HEK293 (cell line): ENCODE data around the gene AKAP1.

Source experiments
- CTCF ChIA-PET: fragments of 350-600 bp; formaldehyde crosslinking; extraction: SDS; loops from one replicate; lab custom pipeline; 2021; ENCODE audit warnings: antibody characterized with exemption; lab: Yijun Ruan, JAX
- POLR2A ChIA-PET: fragments of 300-600 bp; formaldehyde crosslinking; extraction: SDS; loops from one replicate; lab custom pipeline; 2020; ENCODE audit warnings: antibody characterized with exemption, inconsistent platforms; lab: Yijun Ruan, JAX
- H3K27ac ChIP-seq: fragments of 200-500 bp; sonication (Bioruptor generic); 2 replicates; pipeline ENCODE4 v1.5.1; 2014; ENCODE audit warnings: low read depth, low read length, control low read depth, inconsistent platforms; ENCODE audit errors: extremely low read depth
- H3K36me3 ChIP-seq, 2 experiments: fragments of 200-500 bp in 1 of 2; sonication (Bioruptor generic) in 1 of 2; 1 replicate in 1 of 2; 2 replicates in 1 of 2; pipeline ENCODE4 v1.5.1; 2014 to 2017; ENCODE audit warnings: inconsistent platforms in 2 of 2, low read length in 2 of 2; ENCODE audit not compliant: control insufficient read depth in 2 of 2, insufficient read depth in 1 of 2
- H3K4me1 ChIP-seq: fragments of 200-500 bp; sonication (Bioruptor generic); 2 replicates; pipeline ENCODE4 v1.5.1; 2014; ENCODE audit warnings: mild to moderate bottlenecking, low read length, inconsistent platforms; ENCODE audit not compliant: control insufficient read depth, insufficient read depth
- H3K4me3 ChIP-seq: 2 replicates; pipeline ENCODE4 v1.5.1; 2011; ENCODE audit warnings: low read depth, mild to moderate bottlenecking, control low read depth, low read length, moderate library complexity
- H3K9me3 ChIP-seq: fragments of 200-500 bp; sonication (Bioruptor generic); 2 replicates; pipeline ENCODE4 v1.5.1; 2014; ENCODE audit warnings: low read depth, low read length, inconsistent platforms; ENCODE audit not compliant: control insufficient read depth, insufficient read depth
- ELK4 ChIP-seq: IDR thresholded peaks from 2 replicates; pipeline ENCODE4 v1.6.1; 2011; ENCODE audit warnings: mild to moderate bottlenecking, low read depth, low read length, borderline replicate concordance
- FEZF1 ChIP-seq: fragments of 450-650 bp; formaldehyde crosslinking; IDR thresholded peaks from 2 replicates; pipeline ENCODE4 v1.5.1; 2016; ENCODE audit warnings: missing biosample characterization, missing genetic modification characterization
- KLF8 ChIP-seq: fragments of 450-650 bp; formaldehyde crosslinking; IDR thresholded peaks from 2 replicates; pipeline ENCODE4 v1.5.1; 2016; ENCODE audit warnings: missing biosample characterization, missing genetic modification characterization
- PRDM6 ChIP-seq: fragments of 450-650 bp; formaldehyde crosslinking; IDR thresholded peaks from 2 replicates; pipeline ENCODE4 v1.5.1; 2017; ENCODE audit warnings: missing biosample characterization, missing genetic modification characterization
- SETDB1 ChIP-seq: IDR thresholded peaks from one replicate; pipeline ENCODE4 v1.6.1; 2017; ENCODE audit warnings: mild to moderate bottlenecking, low read length, moderate library complexity, mixed read lengths; ENCODE audit not compliant: insufficient read length
- ZNF114 ChIP-seq: fragments of 450-650 bp; formaldehyde crosslinking; IDR thresholded peaks from 2 replicates; pipeline ENCODE4 v1.5.0; 2017; ENCODE audit warnings: missing biosample characterization, missing genetic modification characterization
- ZNF175 ChIP-seq: fragments of 450-650 bp; formaldehyde crosslinking; IDR thresholded peaks from 2 replicates; pipeline ENCODE4 v1.5.1; 2016; ENCODE audit warnings: missing biosample characterization, missing genetic modification characterization
- ZNF18 ChIP-seq: fragments of 450-650 bp; formaldehyde crosslinking; IDR thresholded peaks from 2 replicates; pipeline ENCODE4 v1.5.1; 2016; ENCODE audit warnings: missing biosample characterization, missing genetic modification characterization
- ZNF26 ChIP-seq: fragments of 450-650 bp; formaldehyde crosslinking; IDR thresholded peaks from 2 replicates; pipeline ENCODE4 v1.5.1; 2016; ENCODE audit warnings: missing biosample characterization, missing genetic modification characterization
- ZNF354C ChIP-seq: fragments of 450-650 bp; formaldehyde crosslinking; IDR thresholded peaks from 2 replicates; pipeline ENCODE4 v1.5.1; 2016; ENCODE audit warnings: missing biosample characterization, missing genetic modification characterization, low read depth, borderline replicate concordance
- ZNF391 ChIP-seq: fragments of 450-650 bp; formaldehyde crosslinking; IDR thresholded peaks from 2 replicates; pipeline ENCODE4 v1.5.1; 2016; ENCODE audit warnings: low read depth, missing biosample characterization, missing genetic modification characterization, borderline replicate concordance
- ZNF394 ChIP-seq: fragments of 450-650 bp; formaldehyde crosslinking; IDR thresholded peaks from 2 replicates; pipeline ENCODE4 v1.5.1; 2016; ENCODE audit warnings: missing biosample characterization, missing genetic modification characterization, mild to moderate bottlenecking, moderate library complexity, borderline replicate concordance
- ZNF423 ChIP-seq: fragments of 450-650 bp; formaldehyde crosslinking; IDR thresholded peaks from 2 replicates; pipeline ENCODE4 v1.5.1; 2016; ENCODE audit warnings: missing biosample characterization, missing genetic modification characterization
- ZNF449 ChIP-seq: fragments of 450-650 bp; formaldehyde crosslinking; IDR thresholded peaks from 2 replicates; pipeline ENCODE4 v1.5.1; 2017; ENCODE audit warnings: missing biosample characterization, mild to moderate bottlenecking, missing genetic modification characterization, moderate library complexity
- ZNF521 ChIP-seq: fragments of 450-650 bp; formaldehyde crosslinking; IDR thresholded peaks from 2 replicates; pipeline ENCODE4 v1.5.1; 2017; ENCODE audit warnings: missing biosample characterization, mild to moderate bottlenecking, missing genetic modification characterization
- ZNF571 ChIP-seq: fragments of 450-650 bp; formaldehyde crosslinking; IDR thresholded peaks from 2 replicates; pipeline ENCODE4 v1.5.0; 2017; ENCODE audit warnings: missing biosample characterization, missing genetic modification characterization
- ZNF600 ChIP-seq: fragments of 450-650 bp; formaldehyde crosslinking; IDR thresholded peaks from 2 replicates; pipeline ENCODE4 v1.5.1; 2016; ENCODE audit warnings: missing biosample characterization, missing genetic modification characterization
- ZNF623 ChIP-seq: fragments of 450-650 bp; formaldehyde crosslinking; IDR thresholded peaks from 2 replicates; pipeline ENCODE4 v1.5.1; 2016; ENCODE audit warnings: missing biosample characterization, missing genetic modification characterization
- ZNF664 ChIP-seq: fragments of 450-650 bp; formaldehyde crosslinking; IDR thresholded peaks from 2 replicates; pipeline ENCODE4 v1.5.1; 2016; ENCODE audit warnings: missing biosample characterization, missing genetic modification characterization
- ZNF768 ChIP-seq: fragments of 450-650 bp; formaldehyde crosslinking; IDR thresholded peaks from 2 replicates; pipeline ENCODE4 v1.5.1; 2018; ENCODE audit warnings: missing biosample characterization, mild to moderate bottlenecking, missing genetic modification characterization

The AKAP1 gene

DNA sequence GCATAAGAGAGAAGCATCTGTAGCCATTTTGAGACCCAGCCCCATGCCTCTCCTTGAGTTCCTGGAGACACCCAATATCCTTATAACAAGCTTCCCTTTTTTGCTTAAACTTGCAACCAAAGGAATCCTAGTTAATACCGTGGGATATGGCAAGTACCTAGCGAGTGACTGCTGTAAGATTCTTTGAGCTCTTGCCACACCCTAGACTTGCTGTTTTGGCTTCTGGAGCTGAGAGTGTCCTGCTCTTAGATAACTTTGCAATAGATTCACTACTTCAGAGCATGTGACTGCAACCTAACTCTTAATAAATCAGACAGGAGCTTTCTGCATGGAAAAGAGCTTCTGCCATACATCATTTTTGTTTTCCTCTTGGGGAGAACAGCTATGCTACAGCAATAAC, 58.3 kb downstream of the AKAP1 start (continued):
- TF ChIP-seq PRDM6: no peak
- no peak for TF ChIP-seq FEZF1 (tag by site-specific recombination)

DNA sequence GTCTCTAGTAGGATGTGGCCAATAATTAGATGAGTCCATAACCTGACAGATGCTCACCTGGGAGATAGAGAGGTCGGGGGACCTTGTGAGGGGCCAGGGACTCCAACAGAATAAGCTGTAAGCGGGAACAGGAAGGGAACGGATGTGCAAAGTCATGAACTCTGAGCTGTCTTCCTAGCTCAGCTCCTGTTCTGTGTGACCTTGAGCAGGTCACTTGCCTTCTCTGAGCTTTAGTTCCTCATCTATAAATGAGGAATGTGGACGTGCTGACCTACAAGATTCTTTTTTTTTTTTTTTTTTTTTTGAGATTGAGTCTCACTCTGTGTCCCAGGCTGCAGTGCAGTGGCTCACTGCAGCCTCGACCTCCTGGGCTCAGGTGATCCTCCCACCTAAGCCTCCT, 58.9 kb downstream of the AKAP1 start:
- no peaks in the 10 kb centered on the region for H3K4me1 ChIP-seq
- TF ChIP-seq ZNF521 (tag by site-specific recombination): no peak
- no peak for TF ChIP-seq ZNF449
- 0 out of 2 replicates have a peak, but pooled peaks have one; percentile 8 for TF ChIP-seq ZNF768 (tag by site-specific recombination)
- no peak for TF ChIP-seq ZNF394
- no peak for TF ChIP-seq ZNF600 (tag by site-specific recombination)
- TF ChIP-seq, all 188 proteins: peak for 1
- no peaks in the 10 kb centered on the region for H3K36me3 ChIP-seq
- no peak overlapping the region for H3K27ac ChIP-seq
- CTCF ChIA-PET: interaction anchor here (1.0 to 3.7 kb wide), 5 partner anchors 99 to 689 kb away, joined by 3 to 19 read pairs (median 4); no protein-coding TSS in a partner anchor
- no peak overlapping the region for H3K4me3 ChIP-seq
- POLR2A ChIA-PET: no interaction called here
- H3K9me3 ChIP-seq: no peaks in the 10 kb centered on the region

- TF ChIP-seq ZNF18 (tag by site-specific recombination) (no peak), ZNF391 (tag by site-specific recombination) (no peak), ZNF114 (no peak), ZNF664 (tag by site-specific recombination) (no peak), ZNF423 (no peak), ZNF175 (no peak), ZNF571 (tag by site-specific recombination) (no peak), SETDB1 (no peak), ELK4 (no peak), ZNF354C (tag by site-specific recombination) (no peak), ZNF26 (tag by site-specific recombination) (no peak), ZNF623 (no peak), PRDM6 (no peak), KLF8 (no peak)
- Histone ChIP-seq H3K27ac (no peak overlapping the region), H3K4me1 (no peaks in the 10 kb centered on the region), H3K9me3 (no peaks in the 10 kb centered on the region), H3K4me3 (no peak overlapping the region), H3K36me3 (no peaks in the 10 kb centered on the region)
- CTCF ChIA-PET: interaction anchor here (3.7 kb wide), 1 partner anchor 99 kb away, joined by 19 read pairs; no protein-coding TSS in a partner anchor
- POLR2A ChIA-PET: no interaction called here
Measured at GRCh38 chr17:57144567-57144966, 59.5 kb downstream of the AKAP1 start.
